Panc1 (cell line): ENCODE results near the gene SLC38A1. TPM values are rescaled to one million over a fixed set of nuclear protein-coding genes. Genes with fewer than 3 reads are reported as not detected.
"Not testable (repeated sequence)": the region's sequence is repeated elsewhere in the genome, so short reads cannot be mapped to it uniquely, and the experiment has no call there.

Source experiments
- ATAC-seq: fragments of 200-7000 bp; cut with Tn5 transposase; 2 replicates; pipeline ENCODE4 v1.9.1; 2020; ENCODE audit warnings: mild to moderate bottlenecking, moderate library complexity
- BruUV-seq: library from RNA; stranded (reverse); fragments of 400-500 nt; replicated peaks from 2 replicates; lab custom pipeline; 2021; lab: Mats Ljungman, UMichigan
- CTCF ChIA-PET: fragments of 300-600 bp; sonication (Branson Sonifier 250); formaldehyde crosslinking; loops from one replicate; lab custom pipeline; 2022; ENCODE audit warnings: antibody characterized with exemption; lab: Charles Lee
- POLR2A ChIA-PET: fragments of 300-600 bp; sonication (Branson Sonifier 250); formaldehyde crosslinking; loops from one replicate; lab custom pipeline; 2022; ENCODE audit warnings: antibody characterized with exemption; lab: Charles Lee
- DNase-seq: peaks from one replicate; pipeline ENCODE4 v3.0.0-alpha.2; 2010; ENCODE audit warnings: low read depth, low spot score
- H3K27ac ChIP-seq: 2 replicates; pipeline ENCODE4 v1.5.1; 2011; ENCODE audit warnings: mild to moderate bottlenecking, low read length, inconsistent platforms
- H3K27me3 ChIP-seq: fragments of 200-500 bp; sonication (Bioruptor generic); 2 replicates; pipeline ENCODE4 v1.6.0; 2014; ENCODE audit warnings: low read length, inconsistent platforms; ENCODE audit not compliant: control insufficient read depth, insufficient read depth
- H3K36me3 ChIP-seq: fragments of 200-500 bp; sonication (Bioruptor generic); 2 replicates; pipeline ENCODE4 v1.5.1; 2014; ENCODE audit warnings: inconsistent platforms, mild to moderate bottlenecking, low read length, moderate library complexity; ENCODE audit not compliant: control insufficient read depth, insufficient read depth
- H3K4me1 ChIP-seq: 2 replicates; pipeline ENCODE4 v1.5.1; 2011; ENCODE audit warnings: inconsistent platforms, mild to moderate bottlenecking, low read length, moderate library complexity; ENCODE audit not compliant: control insufficient read depth, insufficient read depth
- H3K4me3 ChIP-seq, 2 experiments: 2 replicates each; pipeline ENCODE4 v1.5.1; 2011 to 2012; ENCODE audit warnings: low read depth in 2 of 2, low read length in 2 of 2, mild to moderate bottlenecking in 2 of 2, inconsistent platforms in 1 of 2, moderate library complexity in 1 of 2
- H3K9me3 ChIP-seq: fragments of 200-500 bp; sonication (Bioruptor generic); 2 replicates; pipeline ENCODE4 v1.5.1; 2014; ENCODE audit warnings: low read depth, mild to moderate bottlenecking, inconsistent platforms, low read length, moderate library complexity; ENCODE audit not compliant: control insufficient read depth, insufficient read depth
- CTCF ChIP-seq: fragments of 450-650 bp; IDR thresholded peaks from 2 replicates; pipeline ENCODE4 v1.5.1; 2017; ENCODE audit warnings: mild to moderate bottlenecking
- POLR2AphosphoS5 ChIP-seq: IDR thresholded peaks from 2 replicates; pipeline ENCODE4 v1.6.1; 2012; ENCODE audit warnings: mild to moderate bottlenecking, low read depth, low read length, moderate library complexity
- REST ChIP-seq, 2 experiments: IDR thresholded peaks; 2 replicates each; pipeline ENCODE4 v1.6.1; 2011 to 2012; ENCODE audit warnings: low read depth in 2 of 2, control low read depth in 1 of 2, low read length in 1 of 2, mild to moderate bottlenecking in 1 of 2, moderate library complexity in 1 of 2; ENCODE audit not compliant: insufficient read depth in 1 of 2
- SIN3A ChIP-seq: IDR thresholded peaks from 2 replicates; pipeline ENCODE4 v1.6.1; 2012; ENCODE audit warnings: low read depth, mild to moderate bottlenecking, low read length, moderate library complexity, borderline replicate concordance; ENCODE audit not compliant: insufficient read depth
- TCF7L2 ChIP-seq: IDR thresholded peaks from 2 replicates; pipeline ENCODE4 v1.6.1; 2011; ENCODE audit warnings: mild to moderate bottlenecking, low read depth, low read length, inconsistent platforms
- in situ Hi-C: cut with HindIII; loops from 2 replicates; pipeline ENCODE4 v1.10.0; 2016; ENCODE audit warnings: low sequenced_read_pairs, low pct_unique_long_range_greater_than_20kb
- intact Hi-C: fragments of 100-400 bp; cut with micrococcal nuclease; formaldehyde crosslinking; loops from one replicate; pipeline ENCODE4 v1.10.0; 2022; ENCODE audit not compliant: unreplicated experiment
- total RNA-seq: library from RNA; stranded (reverse); gene quantifications from one replicate; pipeline ENCODE4 v1.2.1, GENCODE V29; 2021; ENCODE audit not compliant: unreplicated experiment

SLC38A1 gene
- total RNA-seq, 1 experiment from 2014 or later: 127 TPM

- DNase-seq: no peak
- TF ChIP-seq SIN3A (no peak), TCF7L2 (no peak), POLR2AphosphoS5 (no peak), CTCF (no peak), REST (IDR thresholded peaks at IDR 0.05; ENCODE audit: insufficient read depth in 1 of 2, low read depth in 2 of 2, low read length in 1 of 2) (no peak)
- H3K9me3 ChIP-seq: no peaks in the 10 kb centered on the region
- no peak overlapping the region for H3K27ac ChIP-seq
- POLR2A ChIA-PET: no interaction called here
- no peaks in the 10 kb centered on the region for H3K36me3 ChIP-seq
- BruUV-seq: no TSS peak
- H3K4me1 ChIP-seq: no peaks in the 10 kb centered on the region
- no peak overlapping the region for H3K4me3 ChIP-seq
- CTCF ChIA-PET: no interaction called here
- no peak for ATAC-seq
- peaks cover 7% of the 10 kb centered on the region; the same call in 1 of the 2 replicates for H3K27me3 ChIP-seq
- in situ Hi-C loops: no loop called here
- intact Hi-C loops: no loop called here
These were observed 104.6 kb downstream of the SLC38A1 start for GRCh38 chr12:46164186-46164761.

GRCh38 chr12:46162549-46163076 lies 106.2 kb downstream of the SLC38A1 start:
- H3K4me1 ChIP-seq, in situ Hi-C loops, intact Hi-C loops, H3K4me3 ChIP-seq, CTCF ChIA-PET, BruUV-seq, H3K27me3 ChIP-seq, ATAC-seq, POLR2A ChIA-PET, DNase-seq, H3K27ac ChIP-seq, H3K9me3 ChIP-seq, H3K36me3 ChIP-seq: not testable (repeated sequence)

- no peak for ATAC-seq
- Histone ChIP-seq H3K9me3 (peaks cover 3% of the 10 kb centered on the region; the same call in 1 of the 2 replicates), H3K36me3 (no peaks in the 10 kb centered on the region), H3K4me1 (no peaks in the 10 kb centered on the region), H3K27me3 (peaks cover 3% of the 10 kb centered on the region; the same call in 1 of the 2 replicates), H3K27ac (no peak overlapping the region), H3K4me3 (no peak overlapping the region)
- ChIA-PET POLR2A (interaction anchor here (0.6 kb wide), 1 partner anchor 14 kb away, joined by 3 read pairs; no protein-coding TSS in a partner anchor), CTCF (no interaction called here)
- DNase-seq: no peak
- TF ChIP-seq CTCF: no peak
- TF ChIP-seq POLR2AphosphoS5: no peak
- TF ChIP-seq SIN3A: no peak
- TF ChIP-seq TCF7L2: no peak
- no peak for TF ChIP-seq REST (IDR thresholded peaks at IDR 0.05; ENCODE audit: insufficient read depth in 1 of 2, low read depth in 2 of 2, low read length in 1 of 2)
- in situ Hi-C loops: no loop called here
- intact Hi-C loops: no loop called here
- no TSS peak for BruUV-seq
These were observed 107.7 kb downstream of the SLC38A1 start for GRCh38 chr12:46160981-46161690.
